T-helper 1 cell treated with Interleukin-12 subunit alpha and Interleukin-12 subunit beta and Interleukin-4 antibody, amounts not matched to agents 30 ng/mL and 1 ng/mL, for 36 hours (primary cell): ENCODE results near the gene ERG. TPM values are rescaled to one million over a fixed set of nuclear protein-coding genes. Genes with fewer than 3 reads are reported as not detected.

Source experiments
- intact Hi-C: fragments of 100-400 bp; cut with micrococcal nuclease; formaldehyde crosslinking; loops from one replicate; pipeline ENCODE4 v1.15.1; 2024
- total RNA-seq: library from RNA; stranded (reverse); gene quantifications from 2 replicates; pipeline ENCODE4 v1.2.3, GENCODE V29; 2022

The ERG gene
- total RNA-seq, 1 donor from 2014 or later: not detected

DNA sequence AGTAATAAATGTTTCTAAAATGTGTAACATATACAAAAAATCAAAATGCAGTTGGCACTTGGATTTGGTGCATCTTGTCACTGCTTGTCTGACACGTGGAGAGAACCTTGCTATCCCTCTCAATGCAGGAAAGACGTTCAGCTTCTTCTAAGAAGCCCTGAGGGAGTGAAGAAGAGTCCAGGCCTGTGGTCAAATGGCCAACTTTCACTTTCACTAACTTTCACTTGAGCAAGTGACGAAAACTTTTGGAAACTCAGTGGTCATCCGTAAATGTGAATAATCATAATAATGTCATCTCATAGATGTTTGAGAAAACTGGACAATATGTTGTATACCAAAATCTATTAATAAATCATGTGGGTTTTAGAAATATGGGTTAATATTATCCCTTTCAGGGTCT lies 61.9 kb downstream of the ERG start:
- intact Hi-C loops: no loop called here

DNA sequence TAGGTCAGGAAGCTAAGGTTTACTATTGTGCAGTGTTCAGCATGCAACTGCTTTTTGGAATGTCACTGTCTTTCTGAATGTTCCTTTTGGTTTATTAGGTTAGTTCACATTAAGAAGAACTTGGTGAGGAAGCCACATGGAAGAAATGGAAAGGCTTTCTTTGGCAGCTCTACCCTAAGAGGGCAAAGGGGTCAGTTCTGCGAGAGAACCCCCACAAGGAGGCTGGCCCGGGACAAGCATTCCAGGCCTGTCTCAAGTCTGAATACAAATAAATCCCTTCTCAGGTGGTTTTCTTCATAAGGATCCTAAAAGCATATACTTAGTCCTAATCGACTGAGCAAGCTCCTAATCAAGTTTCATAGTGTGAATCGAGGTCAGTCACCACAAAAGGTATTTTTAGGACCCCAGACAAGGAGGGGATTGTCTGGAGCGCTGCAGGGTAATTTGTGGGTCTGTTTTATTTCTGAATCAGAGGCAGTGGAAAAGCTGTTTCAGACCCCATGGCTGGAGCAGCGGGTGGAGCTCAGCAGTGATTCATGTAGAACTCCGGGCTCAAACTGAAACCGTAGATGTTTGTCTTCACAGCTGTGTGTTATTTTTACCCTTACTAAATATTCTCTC lies 63.3 kb downstream of the ERG start:
- intact Hi-C loops: no loop called here

DNA sequence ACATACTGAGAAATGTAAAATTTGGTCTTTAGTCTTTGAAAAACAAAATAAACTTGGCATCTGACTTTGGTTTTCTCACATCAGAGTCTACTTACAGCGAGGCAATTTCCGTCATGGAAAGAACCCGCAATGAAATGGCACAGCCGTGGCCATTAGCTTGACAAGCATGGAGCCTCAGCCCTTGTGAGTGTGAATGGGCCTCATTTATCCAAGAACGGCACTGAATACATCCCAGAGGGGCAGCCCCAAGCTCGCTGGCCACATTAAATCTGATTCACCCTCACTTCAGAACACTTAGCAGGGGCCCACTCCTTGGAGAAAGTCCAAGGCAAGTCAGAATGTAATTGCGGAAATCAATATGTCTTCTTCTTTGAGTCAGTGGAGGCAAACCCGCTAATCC lies 64.8 kb downstream of the ERG start:
- intact Hi-C loops: no loop called here

DNA sequence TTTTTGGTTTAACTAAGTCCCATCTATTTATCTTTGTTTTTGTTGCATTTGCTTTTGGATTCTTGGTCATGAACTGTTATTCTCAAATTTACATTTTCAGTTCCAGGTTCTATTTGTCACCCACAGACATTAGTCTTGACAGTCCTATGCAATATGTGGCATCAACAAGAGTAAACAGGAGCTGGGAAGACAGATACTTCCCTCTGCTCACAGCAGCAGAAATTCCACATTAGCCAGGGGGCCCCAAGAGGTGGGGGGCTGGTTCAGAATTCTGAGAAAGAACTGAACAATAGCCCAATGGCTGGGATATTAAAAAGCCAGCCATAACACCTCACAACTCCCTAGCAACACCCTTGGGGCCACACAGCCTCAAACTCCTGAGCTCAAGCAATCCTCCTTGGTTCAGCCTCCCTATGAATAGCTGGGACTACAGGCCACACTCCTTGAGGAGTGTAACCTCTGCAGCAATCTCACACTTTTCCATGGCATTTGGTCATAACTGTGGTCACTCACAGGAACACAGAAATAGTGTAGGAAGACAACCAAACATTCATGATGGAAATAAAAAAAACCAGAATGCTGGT lies 67.8 kb downstream of the ERG start:
- intact Hi-C loops: no loop called here

DNA sequence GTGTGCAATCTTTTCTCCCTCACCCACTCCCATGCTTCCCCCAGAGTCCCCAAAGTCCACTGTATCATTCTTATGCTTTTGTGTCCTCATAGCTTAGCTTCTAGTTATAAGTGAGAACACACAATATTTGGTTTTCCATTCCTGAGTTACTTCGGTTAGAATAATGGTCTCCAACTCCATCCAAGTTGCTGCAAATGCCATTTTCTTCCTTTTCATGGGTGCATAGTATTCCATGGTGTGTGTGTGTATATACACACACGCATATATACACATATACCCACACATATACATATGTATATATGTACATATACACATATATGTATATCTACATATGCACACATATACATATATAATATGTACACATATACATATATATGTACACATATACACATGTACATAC lies 69.3 kb downstream of the ERG start:
- intact Hi-C loops: no loop called here

DNA sequence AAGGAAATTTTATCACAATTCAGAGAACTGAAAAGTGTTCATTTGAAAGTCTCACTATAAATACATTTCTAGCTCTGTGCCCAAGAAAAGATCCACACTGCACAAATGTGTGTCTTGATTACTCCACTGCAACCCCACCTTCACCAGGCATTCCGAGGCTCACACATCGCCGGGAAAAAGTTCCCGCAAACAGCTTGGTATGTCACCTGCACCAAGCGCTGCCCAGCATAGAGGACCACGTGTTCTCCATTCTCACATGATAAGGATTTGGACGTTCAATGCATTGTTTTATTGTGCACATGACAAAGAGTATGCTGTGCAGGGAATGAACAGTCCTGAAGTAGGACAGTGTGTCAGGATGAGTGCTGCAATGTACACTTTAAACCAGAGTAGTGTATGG lies 70.1 kb downstream of the ERG start:
- intact Hi-C loops: no loop called here

DNA sequence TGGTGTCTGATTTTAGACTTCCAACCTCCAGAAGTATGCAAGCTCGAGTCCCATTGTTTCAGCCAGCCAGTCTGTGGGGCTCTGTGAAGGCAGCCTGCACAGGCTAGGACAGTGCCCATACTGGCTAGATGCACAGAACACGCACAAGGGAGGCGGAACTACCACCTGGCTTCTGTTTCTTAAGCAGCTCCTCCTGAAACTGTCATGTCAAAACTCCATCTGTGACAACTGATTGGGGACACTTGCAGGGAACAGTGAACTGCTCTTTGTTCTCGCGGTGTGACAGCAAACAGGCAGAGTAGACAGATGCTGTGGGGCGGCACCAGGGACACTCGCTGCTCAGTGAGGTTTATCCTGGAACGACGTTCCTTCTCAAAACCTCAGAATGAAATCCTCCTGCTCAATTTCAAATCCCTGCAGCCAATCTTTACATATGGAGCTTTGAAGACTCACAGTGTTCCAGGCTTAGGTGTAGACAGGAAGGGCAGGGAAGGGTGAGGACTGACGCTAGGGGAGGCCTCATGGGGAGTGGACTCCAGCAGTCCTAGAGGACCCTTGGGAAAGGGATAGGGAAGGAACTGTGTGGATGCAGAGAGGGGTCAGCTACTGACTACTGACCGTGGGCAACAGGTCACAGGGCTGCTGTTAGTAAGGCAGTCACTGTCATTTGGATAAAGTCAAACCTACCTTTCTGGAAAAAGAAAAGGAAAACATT lies 73.8 kb downstream of the ERG start:
- intact Hi-C loops: no loop called here

DNA sequence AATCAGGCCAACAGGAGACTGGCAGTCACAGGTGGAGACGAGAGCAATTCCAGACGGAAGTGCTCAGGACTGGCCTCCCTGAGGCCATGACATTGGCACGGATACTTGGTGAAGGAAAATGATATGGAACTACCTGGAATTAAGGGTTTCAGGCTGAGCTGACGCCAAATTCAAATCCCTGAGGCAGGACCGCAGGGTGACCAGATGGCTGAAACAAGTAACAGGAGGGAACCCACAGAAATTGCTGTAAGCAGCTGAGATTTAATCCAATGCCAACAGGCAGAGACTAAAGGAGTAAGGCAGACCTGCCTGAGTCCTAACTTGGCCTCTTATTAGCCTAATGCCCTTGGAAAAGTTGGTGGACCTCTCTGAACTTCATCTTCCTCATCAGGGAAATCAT lies 76.2 kb downstream of the ERG start:
- intact Hi-C loops: no loop called here

DNA sequence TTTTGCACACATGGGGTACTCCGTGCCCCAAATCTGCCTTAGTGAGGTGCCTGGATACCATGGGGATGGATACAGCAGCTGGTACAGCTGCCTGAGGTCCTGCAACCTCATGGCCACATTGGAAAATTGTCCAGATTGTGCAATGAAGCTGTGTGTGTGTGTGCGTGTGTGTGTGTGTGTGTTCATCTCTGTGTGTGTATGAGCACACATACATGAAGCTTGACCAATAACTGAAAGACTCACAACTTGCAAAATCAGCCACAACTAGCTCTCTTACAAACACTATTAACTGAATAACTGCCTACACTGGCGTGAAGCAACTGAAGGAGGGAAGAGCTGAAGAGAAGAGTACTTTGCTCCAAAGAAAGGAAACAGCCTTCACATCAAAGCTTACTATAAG lies 78.1 kb downstream of the ERG start:
- intact Hi-C loops: no loop called here

DNA sequence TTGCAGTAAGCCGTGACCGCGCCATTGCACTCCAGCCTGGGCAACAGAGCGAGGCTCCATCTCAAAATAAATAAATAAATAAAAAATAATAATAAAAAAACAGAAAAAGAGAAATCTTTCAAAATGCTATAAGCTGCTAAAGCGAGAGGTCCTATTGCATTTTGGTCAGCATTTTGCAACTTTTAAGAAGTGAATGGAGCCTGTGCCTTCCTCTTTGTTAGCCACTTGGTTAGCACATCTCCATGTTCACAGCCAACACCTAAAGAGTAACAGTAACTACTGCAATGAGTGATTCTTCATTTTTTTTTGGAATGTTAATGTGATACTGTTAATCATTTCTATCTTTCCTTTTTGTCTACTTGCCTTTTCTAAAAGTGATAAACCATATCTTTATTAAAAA lies 80.6 kb downstream of the ERG start:
- intact Hi-C loops: no loop called here

DNA sequence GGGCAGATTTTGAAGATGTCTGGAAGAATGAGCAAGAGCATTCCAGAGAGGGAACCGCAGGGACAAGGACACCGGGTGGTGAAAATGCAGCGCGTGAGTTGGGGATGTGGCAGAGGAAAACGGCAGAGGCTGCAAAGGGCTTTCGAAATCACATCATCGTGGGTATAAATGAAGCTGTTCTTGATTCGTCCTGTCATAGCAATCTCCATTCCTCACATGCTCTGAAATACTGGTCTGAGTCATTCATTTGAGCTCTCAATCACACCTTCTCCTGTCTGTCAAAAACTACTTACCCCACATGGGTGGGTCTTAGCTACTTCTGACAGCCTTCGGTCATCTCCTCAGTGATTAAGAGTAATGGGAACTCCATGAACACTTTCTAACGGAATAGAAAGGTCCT lies 81.5 kb downstream of the ERG start:
- intact Hi-C loops: no loop called here

DNA sequence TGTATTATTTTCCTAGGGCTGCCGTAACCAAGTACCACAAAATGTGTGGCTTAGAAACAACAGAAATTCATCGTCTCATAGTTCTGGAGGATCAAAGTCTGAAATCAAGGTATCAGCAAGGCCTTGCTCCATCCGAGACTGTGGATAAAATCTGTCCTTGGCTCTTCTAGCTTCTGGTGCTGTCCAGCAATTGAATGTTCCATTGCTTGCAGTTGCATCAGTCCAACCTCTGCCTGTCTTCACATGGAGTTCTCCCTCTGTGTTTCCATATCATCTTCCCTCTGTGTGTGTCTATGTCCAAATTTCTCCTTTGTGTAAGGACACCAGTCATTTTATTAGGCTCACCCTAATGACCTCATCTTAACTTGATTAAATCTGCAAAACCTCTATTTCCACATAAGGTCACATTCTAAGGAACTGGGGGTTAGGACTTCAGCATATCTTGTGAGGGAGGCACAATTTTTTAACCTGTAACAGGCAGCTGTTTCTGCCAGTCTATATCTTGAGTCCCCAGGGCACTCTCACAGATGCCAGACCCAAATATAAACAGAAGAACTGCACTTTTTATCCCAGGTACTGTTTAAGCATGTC lies 84.2 kb downstream of the ERG start:
- intact Hi-C loops: no loop called here

DNA sequence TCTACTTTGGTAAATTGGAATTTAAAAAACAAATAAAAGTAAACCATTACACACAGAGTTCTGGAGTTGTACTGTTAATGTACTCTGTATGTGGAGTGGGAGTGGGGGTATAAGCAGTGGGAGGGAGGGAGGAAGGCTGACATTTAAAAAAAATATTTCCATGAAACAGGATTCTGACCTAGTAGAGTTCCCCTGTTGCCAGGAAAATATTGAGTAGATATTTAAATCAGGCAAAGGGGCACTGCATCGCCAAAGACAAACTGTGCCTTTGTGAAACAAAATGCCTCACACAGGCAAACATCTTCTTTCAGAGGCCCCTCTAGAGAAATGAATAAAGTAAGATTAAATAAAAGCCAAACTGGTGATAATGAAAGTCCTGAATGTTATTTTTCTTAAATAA lies 87.8 kb downstream of the ERG start:
- intact Hi-C loops: no loop called here

DNA sequence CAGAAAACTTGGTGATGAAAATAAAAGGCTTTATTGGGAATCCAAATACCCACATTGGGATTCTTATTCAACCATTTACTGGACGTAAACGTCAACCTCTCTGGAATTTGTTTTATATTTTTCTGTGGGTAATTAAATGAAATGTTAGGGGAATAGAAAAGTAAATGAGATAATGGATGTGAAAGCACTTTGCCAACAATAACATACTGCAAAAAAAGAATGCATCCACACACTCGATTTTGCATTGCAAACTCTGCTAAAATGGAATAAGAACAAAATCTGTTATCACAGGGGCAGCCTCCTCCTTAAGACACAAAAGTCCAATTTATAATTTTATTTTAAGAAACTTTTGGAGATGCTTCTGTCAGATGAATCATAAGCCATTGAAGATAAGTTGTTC lies 88.4 kb downstream of the ERG start:
- intact Hi-C loops: no loop called here

DNA sequence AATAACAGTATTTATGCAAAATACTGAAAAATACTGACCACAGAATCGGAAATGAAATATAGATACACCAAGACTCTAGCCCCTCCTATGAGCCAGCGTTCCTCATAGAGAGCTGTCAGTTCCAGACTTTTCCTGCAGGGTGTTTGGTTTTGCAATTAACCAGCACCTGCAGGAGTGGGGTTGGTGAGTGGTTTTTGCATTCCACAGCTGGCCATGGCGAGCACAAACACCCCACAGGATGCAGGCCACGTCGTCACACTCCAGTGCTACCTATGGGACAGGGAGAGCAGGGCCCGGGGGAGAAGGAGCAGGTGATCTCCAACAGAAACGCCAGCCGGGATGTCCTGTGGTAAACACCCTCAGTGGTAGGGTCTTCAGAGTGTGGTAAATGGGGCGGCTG lies 94.1 kb downstream of the ERG start:
- intact Hi-C loops: no loop called here

DNA sequence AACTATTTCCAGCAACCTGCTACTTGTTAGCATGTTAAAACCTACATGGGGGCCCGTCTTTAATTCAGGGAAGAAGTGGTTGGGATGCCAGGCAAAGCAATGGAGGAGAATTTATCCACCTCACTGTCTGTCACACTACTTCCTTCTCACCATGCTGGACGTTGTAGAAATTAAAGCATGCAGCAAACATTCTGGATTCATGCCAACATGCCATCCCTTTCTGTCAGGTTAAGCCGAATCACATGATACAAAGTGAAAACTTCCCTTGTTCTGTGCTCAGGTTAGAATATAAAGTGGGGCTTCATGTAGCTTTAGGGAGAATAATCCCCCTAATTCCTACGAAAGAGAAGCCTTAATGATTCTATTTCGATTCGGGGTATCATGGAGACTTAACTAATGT lies 95.5 kb downstream of the ERG start:
- intact Hi-C loops: no loop called here

DNA sequence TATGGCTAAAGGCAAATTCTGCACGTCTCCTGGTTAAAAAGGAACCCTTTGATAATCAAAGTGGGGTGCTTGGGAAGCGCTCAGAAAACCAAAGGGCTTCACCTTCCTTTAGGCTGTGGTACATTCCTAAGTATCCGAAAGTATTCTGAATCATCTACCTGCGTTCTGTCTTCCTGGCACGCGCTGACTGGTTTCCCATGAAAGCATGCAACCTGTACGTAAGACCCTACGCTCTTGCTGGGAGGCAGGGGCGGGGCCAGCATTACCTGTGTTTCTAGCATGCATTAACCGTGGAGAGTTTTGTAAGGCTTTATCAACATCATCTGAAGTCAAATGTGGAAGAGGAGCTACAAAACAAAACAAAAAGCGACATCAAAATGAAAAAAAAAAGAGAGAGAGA lies 96.0 kb downstream of the ERG start:
- intact Hi-C loops: no loop called here

DNA sequence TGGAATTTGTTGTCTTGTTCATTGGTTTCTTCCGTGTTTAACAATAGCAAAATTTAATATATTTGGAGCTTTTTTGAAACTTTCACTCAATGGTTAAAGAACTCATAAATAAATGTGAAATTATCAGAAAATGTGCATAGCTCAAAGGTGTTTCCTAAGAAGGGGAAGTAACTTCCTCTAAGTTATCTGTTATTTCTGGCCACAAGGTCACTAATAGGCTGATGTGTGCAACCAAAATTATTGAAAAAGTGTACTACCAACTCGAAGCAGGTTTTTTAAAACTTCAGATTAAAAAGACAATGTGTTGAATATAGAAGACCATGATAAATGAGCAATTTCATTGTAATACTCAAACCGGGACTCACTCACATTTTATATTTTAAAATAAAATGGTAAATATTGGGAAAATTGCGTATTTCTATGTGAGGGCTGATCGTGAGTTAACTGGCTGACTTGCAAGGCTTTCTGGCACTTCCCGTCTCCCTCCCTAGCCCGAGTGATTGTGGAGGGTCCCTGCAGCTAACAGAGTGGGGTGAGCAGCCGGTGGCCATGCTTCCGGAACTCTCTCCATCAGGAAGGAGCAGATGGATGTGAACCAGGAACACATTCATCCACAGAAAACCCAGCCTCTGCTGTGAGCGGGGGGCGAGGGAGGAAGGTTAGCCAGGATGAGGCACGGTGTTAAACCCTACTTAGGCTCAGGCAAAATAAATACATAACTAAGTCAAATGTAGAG lies 96.9 kb downstream of the ERG start:
- intact Hi-C loops: no loop called here

DNA sequence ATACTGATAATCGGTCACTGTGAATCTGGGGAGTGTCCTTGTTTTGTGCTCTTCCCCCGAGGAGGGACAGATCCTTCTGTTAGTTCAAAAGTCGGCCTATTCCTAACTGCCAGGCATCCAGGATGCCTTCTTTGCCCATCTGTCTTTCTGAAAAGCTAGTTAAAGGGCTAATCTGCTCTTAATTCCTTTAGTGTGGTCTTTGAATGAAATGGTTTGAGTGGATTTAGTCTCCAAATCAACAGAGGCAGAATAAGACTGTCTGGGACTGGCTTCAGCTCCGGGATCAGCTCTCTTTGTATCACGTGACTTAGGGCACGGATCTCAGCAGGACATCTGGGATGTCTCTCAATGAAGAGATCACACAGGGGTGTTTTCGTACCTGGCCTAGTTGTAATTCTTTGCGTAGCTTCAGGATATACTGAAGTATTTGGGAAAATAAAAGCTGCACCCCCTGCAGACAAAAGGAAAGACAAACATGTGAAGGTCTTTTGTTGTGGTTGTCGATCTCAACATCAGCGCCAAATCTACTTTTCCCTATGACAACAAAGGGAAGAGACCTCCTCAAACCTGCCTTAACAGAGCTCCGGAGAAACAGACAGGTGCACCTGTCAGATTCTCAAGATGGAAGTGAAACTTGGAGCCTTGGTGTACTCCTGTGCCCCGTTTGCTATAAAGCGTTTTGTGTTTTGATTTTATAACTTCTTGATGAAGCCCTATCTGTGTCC lies 97.9 kb downstream of the ERG start:
- intact Hi-C loops: no loop called here

DNA sequence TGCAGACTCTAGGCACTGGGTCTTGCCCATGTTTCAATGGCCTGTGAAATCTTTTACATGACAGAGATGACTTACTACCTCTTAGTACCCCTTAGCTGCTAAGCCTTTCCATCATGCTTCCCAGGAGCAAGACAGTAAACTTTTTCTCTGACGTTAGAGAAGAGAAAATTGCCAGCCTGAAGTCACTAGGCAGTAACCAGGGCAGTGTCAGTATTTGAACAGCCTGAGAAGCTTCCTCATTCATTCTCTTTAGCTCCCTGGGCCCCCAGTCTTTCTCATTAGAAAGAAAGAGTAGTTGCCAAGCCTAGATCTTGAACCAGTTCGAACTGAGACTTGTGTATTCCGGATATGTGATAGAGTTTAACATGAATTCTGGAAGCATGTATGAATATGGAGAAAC lies 99.2 kb downstream of the ERG start:
- intact Hi-C loops: no loop called here

DNA sequence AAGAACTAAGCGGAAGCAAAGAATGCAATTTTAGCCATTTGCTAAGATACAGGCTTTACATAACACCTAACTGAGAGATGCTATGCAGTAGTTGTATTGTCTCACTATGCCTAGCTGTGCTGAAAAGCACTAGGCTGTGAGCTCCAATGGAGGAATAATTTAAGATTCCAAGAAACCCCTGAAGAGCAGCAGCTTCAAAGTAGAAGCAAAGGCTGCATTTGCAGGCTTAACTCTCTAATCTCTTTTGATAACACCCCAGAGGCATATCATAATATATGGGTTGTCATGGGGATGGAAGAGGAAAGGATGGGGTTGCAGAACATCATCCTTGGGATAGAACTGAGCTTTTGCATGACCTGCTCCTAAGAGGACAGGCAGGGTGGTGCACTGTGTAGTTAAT lies 102.0 kb downstream of the ERG start:
- intact Hi-C loops: no loop called here
